WERI-Rb-1 (cell line): ENCODE measurements around the gene TYW5.
A peak's percentile ranks its signal among the peaks of the same experiment; 100 is the strongest.

Experiments
- DNase-seq: peaks from one replicate; pipeline ENCODE4 v3.0.0-alpha.2; 2020
- H3K27ac ChIP-seq: fragments of 250-450 bp; sonication (Bioruptor Pico); 2 replicates; pipeline ENCODE4 v1.5.1; 2020; ENCODE audit warnings: mild to moderate bottlenecking, moderate library complexity
- H3K27me3 ChIP-seq: fragments of 250-450 bp; sonication (Bioruptor Pico); 2 replicates; pipeline ENCODE4 v1.5.1; 2021; ENCODE audit warnings: mild to moderate bottlenecking, low read depth, moderate library complexity; ENCODE audit not compliant: insufficient read depth, severe bottlenecking
- H3K36me3 ChIP-seq: fragments of 250-450 bp; sonication (Bioruptor Pico); 2 replicates; pipeline ENCODE4 v1.5.1; 2020; ENCODE audit warnings: mild to moderate bottlenecking, moderate library complexity
- H3K4me3 ChIP-seq: 2 replicates; pipeline ENCODE4 v1.5.1; 2011; ENCODE audit warnings: low read depth, mild to moderate bottlenecking, control low read depth, low read length
- H3K9me3 ChIP-seq: fragments of 250-450 bp; sonication (Bioruptor Pico); 2 replicates; pipeline ENCODE4 v1.5.1; 2021; ENCODE audit warnings: mild to moderate bottlenecking, moderate library complexity; ENCODE audit not compliant: severe bottlenecking
- CTCF ChIP-seq: IDR thresholded peaks from 2 replicates; pipeline ENCODE4 v1.5.1; 2011; ENCODE audit warnings: low read depth, mild to moderate bottlenecking, control low read depth, inconsistent platforms, low read length

Gene TYW5

DNA sequence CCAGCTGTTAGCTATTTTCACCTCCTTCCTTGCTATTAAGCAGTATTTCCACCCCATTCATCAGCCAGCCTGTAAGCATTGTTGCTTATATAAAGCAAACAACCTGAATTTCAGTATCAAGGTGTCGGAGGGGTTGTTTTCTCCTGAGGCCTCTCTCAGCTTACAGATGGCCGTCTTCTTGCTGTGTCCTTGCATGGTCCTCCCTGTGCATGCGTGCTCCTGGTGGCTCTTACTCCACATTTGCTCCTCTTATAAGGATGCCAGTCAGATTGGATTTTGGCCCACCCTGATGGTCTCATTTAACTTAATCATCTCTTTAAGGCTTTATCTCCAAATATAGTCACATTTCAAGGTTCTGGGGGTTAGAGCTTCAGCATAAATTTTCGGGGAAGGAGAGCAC is 2.7 kb upstream of the TYW5 start:
- no peak for TF ChIP-seq CTCF
- Histone ChIP-seq H3K4me3 (no peak overlapping the region), H3K27me3 (no peaks in the 10 kb centered on the region), H3K27ac (no peak overlapping the region), H3K9me3 (no peaks in the 10 kb centered on the region), H3K36me3 (peaks cover 57% of the 10 kb centered on the region)
- no peak for DNase-seq

GRCh38 chr2:199956062-199956380 is 730 bp upstream of the TYW5 start:
- Histone ChIP-seq H3K9me3 (no peaks in the 10 kb centered on the region), H3K36me3 (peaks cover 40% of the 10 kb centered on the region), H3K27me3 (no peaks in the 10 kb centered on the region), H3K27ac (peak overlapping the region; percentile 99), H3K4me3 (peak overlapping the region; percentile 94)
- no peak for DNase-seq
- no peak for TF ChIP-seq CTCF

- DNase-seq, result no peak
Observed at GRCh38 chr2:199955007-199955338, 318 bp downstream of the TYW5 start.

DNA sequence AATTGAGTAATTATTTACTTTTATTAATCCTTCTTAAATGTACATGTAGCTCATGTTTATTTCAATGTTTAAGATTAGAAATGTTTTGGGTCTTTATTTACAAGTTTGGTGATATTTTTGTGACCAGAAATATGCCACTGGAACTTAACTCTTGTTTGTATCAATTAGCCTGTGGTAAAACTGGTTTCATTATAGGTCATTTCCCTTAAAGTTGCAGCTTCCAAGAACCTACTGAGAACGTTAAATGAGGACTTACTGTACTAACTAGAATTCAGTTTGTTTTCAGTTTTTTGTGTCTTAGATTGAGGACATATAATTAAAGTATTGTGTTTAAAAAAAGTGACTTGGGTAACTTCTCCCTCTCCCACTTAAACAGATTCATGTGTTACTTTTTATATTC is 4.3 kb downstream of the TYW5 start:
- peaks cover 36% of the 10 kb centered on the region for H3K36me3 ChIP-seq
- H3K4me3 ChIP-seq, result no peak overlapping the region
- no peaks in the 10 kb centered on the region for H3K27me3 ChIP-seq
- H3K9me3 ChIP-seq, result no peaks in the 10 kb centered on the region
- H3K27ac ChIP-seq, result no peak overlapping the region
- no peak for DNase-seq
- TF ChIP-seq CTCF, result no peak

More at GRCh38 chr2:199955007-199955338, 318 bp downstream of the TYW5 start:
- Histone ChIP-seq H3K36me3 (peaks cover 33% of the 10 kb centered on the region), H3K27me3 (no peaks in the 10 kb centered on the region), H3K4me3 (peak overlapping the region; percentile 94), H3K27ac (peak overlapping the region; percentile 99), H3K9me3 (no peaks in the 10 kb centered on the region)
- no peak for TF ChIP-seq CTCF

GRCh38 chr2:199950396-199950795 is 4.9 kb downstream of the TYW5 start:
- TF ChIP-seq CTCF, result no peak
- Histone ChIP-seq H3K4me3 (no peak overlapping the region), H3K9me3 (no peaks in the 10 kb centered on the region), H3K27me3 (no peaks in the 10 kb centered on the region), H3K27ac (no peak overlapping the region), H3K36me3 (peaks cover 34% of the 10 kb centered on the region)
- DNase-seq, result no peak

DNA sequence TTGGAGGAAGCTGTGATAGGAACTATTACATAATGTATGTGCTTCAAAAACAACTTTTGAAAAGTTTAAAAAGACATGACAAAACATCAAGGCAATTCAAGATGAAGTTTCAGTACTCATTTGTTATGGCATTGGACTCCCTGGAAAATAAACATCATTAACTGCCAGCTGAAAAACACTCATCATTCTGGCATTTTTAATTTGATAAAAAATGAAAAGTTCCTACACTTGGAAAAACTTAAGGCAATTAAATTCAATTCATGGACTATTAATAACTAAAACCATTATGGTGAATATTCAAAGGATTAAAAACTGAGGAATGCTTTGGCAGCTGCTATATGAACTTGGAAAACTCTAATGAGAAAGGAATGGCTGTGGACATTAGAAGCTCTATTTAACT is 8.5 kb downstream of the TYW5 start:
- no peak for TF ChIP-seq CTCF
- no peak for DNase-seq
- Histone ChIP-seq H3K36me3 (peaks cover 54% of the 10 kb centered on the region), H3K9me3 (no peaks in the 10 kb centered on the region), H3K27me3 (no peaks in the 10 kb centered on the region), H3K27ac (no peak overlapping the region), H3K4me3 (no peak overlapping the region)
